Measurements from ENCODE around the gene MAPK1.
"Not testable (repeated sequence)": the region's sequence is repeated elsewhere in the genome, so short reads cannot be mapped to it uniquely, and the experiment has no call there.

MAPK1 gene

GRCh38 chr22:21849489-21849888 is 18.0 kb downstream of the MAPK1 start:
- no peak for DNase-seq (ENCODE audit: low read depth in 3 of 3, low spot score in 1 of 3)

GRCh38 chr22:21848057-21848456 is 19.4 kb downstream of the MAPK1 start:
- not testable (repeated sequence) for DNase-seq (ENCODE audit: low read depth in 3 of 3, low spot score in 1 of 3)

- no peak for DNase-seq (ENCODE audit: low read depth in 3 of 3, low spot score in 1 of 3)
Observed at GRCh38 chr22:21845558-21846453, 21.6 kb downstream of the MAPK1 start.

DNA sequence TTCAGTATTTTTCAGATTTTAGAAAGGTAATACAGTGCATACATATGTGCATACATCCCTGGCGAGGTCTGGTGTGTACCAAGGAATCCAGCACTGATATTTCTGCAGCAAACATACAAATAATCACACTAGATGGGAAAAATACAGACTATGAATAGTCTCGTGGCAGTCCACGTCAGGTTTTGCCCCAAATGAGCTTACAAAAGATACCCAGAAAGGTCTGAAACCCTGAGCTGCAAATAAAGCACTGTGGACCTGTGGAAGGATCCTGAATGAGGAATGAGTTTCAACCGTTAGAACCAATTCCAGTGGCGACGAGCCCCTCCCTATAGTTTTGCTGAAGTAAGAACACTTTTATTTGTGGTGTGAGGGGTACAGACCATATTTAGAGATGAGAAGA is 24.5 kb downstream of the MAPK1 start:
- DNase-seq (ENCODE audit: low read depth in 3 of 3, low spot score in 1 of 3): no peak

GRCh38 chr22:21841422-21841821 is 26.0 kb downstream of the MAPK1 start:
- no peak for DNase-seq (ENCODE audit: low read depth in 3 of 3, low spot score in 1 of 3)

DNA sequence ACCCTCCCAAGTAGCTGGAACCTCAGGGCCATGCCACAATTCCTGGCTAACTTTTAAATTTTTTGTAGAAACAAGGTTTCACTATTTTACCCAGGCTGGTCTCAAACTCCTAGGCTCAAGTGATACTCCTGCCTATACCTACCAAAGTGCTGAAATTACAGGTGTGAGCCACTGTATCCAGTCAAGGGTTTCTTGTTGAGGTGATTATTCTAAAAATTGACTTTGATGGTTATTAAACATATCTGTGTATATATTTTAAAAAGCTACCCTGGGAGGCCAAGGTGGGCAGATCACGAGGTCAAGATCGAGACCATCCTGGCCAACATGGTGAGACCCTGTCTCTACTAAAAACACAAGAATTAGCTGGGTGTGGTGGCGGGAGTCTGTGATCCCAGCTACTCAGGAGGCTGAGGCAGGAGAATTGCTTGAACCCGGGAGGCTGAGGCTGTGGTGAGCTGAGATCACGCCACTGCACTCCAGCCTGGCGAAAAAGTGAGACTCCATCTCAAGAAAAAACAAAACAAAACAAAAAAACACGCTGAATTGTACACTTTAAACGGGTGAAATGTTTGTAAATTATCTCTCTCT is 27.1 kb downstream of the MAPK1 start:
- no peak for DNase-seq (ENCODE audit: low read depth in 3 of 3, low spot score in 1 of 3)

GRCh38 chr22:21839765-21840140 is 27.7 kb downstream of the MAPK1 start:
- no peak for DNase-seq (ENCODE audit: low read depth in 3 of 3, low spot score in 1 of 3)

DNA sequence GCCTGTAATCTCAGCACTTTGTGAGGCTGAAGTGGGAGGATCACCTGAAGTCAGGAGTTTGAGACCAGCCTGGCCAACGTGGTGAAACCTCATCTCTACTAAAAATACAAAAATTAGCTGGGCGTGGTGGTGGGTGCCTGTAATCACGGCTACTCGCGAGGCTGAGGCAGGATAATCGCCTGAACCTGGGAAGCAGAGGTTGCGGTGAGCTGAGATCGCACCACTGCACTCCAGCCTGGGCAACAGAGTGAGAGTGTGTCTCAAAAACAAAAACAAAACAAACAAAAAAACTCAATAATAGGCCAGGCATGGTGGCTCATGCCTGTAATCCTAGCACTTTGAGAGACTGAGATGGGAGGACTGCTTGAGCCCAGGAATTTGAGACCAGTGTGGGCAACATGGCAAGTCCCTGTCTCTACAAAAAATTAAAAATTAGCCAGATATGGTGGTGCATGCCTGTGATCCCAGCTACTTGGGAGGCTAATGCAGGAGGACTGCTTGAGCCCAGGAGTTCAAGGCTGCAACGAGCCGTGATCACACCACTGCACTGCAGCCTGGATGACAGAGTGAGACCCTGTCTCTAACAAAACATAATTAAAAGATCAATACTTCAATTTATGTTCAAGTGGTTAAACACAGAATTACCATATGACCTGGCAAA is 28.2 kb downstream of the MAPK1 start:
- not testable (repeated sequence) for DNase-seq (ENCODE audit: low read depth in 3 of 3, low spot score in 1 of 3)

DNA sequence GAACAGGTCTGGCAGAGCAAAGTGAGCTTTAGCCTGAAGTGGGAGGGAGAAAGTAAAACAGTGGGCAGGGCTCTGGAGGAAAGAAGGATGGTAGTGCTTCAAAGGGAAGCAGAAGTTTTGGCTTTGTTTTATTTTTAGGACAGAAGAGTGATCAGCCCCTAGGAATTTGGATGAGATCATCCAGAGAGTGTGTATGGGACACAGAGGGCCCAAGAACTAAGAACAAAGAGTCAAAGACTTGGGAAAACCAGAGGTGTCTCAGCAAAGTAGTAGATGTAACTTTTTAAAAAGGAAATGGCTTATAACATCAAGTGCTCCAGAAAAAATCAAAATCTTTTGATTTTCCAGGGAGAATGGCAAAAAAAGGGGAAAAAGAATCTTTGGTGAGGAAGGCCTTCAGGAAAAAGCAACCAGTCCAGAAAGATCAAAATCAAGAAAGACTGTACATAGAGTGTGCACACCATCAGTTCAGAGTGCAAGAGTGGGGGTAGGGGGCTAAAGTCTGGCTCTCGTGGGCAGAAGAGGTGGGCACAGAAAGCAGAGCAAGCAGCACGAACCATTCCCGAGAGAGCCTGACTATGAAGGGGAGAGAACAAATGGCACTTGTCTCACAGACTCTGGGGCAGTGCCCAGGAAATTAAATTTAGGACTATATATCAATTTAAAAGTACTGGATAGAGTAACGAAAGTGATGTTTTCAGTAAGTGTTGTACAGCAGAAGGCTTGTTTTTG is 30.0 kb downstream of the MAPK1 start:
- no peak for DNase-seq (ENCODE audit: low read depth in 3 of 3, low spot score in 1 of 3)

GRCh38 chr22:21836486-21836885 is 31.0 kb downstream of the MAPK1 start:
- not testable (repeated sequence) for DNase-seq (ENCODE audit: low read depth in 3 of 3, low spot score in 1 of 3)

- DNase-seq (ENCODE audit: low read depth in 3 of 3, low spot score in 1 of 3): no peak
Observed at GRCh38 chr22:21835378-21835777, 32.1 kb downstream of the MAPK1 start.

- DNase-seq (ENCODE audit: low read depth in 3 of 3, low spot score in 1 of 3): no peak
Observed at GRCh38 chr22:21834869-21835268, 32.6 kb downstream of the MAPK1 start.

- no peak for DNase-seq (ENCODE audit: low read depth in 3 of 3, low spot score in 1 of 3)
Observed at GRCh38 chr22:21832291-21833290, 34.9 kb downstream of the MAPK1 start.

- DNase-seq (ENCODE audit: low read depth in 3 of 3, low spot score in 1 of 3): no peak
Observed at GRCh38 chr22:21829523-21829922, 37.9 kb downstream of the MAPK1 start.

DNA sequence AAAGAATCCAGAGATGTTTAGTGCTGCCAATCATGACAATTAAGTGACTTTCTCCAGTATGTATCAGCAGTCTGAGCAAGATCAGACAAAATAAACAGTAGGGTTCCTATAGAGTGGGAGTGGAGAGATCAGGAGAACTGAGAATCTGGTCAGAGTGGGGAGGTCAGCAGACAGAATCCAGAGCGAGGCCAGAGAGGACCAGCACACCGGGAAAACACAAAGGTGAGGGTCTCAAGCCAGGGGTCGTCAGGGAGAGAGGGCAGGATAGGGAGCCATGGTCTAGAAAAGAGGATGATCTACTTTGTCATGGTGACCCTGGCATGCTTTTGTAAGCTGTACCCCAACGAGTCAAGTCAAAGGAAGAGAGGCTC is 39.2 kb downstream of the MAPK1 start:
- no peak for DNase-seq (ENCODE audit: low read depth in 3 of 3, low spot score in 1 of 3)

DNA sequence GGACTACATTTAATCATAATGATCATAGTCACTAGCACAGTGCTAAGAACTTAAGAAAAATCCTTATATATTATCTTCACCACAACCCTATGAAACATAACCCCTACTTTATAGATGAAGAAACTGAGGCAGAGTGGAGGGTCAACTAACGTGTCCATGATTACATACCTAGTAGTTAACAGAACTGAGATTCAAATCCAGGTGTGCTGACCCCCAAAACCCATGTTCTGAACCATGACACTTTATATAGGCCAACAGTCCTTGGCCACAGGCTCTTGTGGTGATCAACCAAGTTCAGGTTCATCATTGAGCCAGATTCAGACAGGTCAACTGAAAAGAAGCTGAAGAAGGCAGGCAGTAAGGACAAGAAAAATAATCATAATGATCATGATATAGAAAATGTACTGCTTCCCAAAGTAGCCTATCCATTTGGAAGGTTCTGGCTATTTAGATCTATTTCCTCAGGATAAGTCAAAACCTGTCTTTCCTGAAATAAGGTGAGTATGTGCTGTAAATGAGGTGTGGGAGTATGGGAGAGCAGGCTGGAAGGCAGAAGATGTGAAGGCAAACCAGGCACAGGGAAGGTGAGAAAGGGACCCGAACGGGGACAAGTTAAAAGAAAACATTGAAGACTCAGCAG is 39.7 kb downstream of the MAPK1 start:
- DNase-seq (ENCODE audit: low read depth in 3 of 3, low spot score in 1 of 3): no peak

- no peak for DNase-seq (ENCODE audit: low read depth in 3 of 3, low spot score in 1 of 3)
Observed at GRCh38 chr22:21826204-21826603, 41.2 kb downstream of the MAPK1 start.

DNA sequence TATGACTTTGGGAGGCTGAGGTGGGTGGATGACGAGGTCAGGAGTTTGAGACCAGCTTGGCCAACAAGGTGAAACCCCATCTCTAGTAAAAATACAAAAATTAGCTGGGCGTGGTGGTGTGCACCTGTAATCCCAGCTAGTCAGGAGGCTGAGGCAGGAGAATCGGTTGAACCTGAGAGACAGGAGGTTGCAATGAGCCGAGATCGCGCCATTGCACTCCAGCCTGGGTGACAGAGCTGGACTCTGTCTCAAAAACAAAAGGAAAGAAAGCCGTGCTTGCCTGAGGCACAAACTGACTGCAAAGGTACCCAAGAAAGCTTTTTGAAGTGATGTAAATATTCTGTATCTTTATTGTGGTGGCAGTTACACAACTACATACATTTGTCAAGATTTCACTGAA is 42.5 kb downstream of the MAPK1 start:
- not testable (repeated sequence) for DNase-seq (ENCODE audit: low read depth in 3 of 3, low spot score in 1 of 3)

- no peak for DNase-seq (ENCODE audit: low read depth in 3 of 3, low spot score in 1 of 3)
Observed at GRCh38 chr22:21824445-21824912, 43.0 kb downstream of the MAPK1 start.

All from stimulated activated CD4-positive, alpha-beta T cell treated with anti-CD3 and anti-CD28 coated beads, TNF-alpha, amount 100 ng/mL, for 1 hour (primary cell).